NCI-H69 (cell line): ENCODE measurements around the gene CCNT2.
A peak's percentile ranks its signal among the peaks of the same experiment; 100 is the strongest.
"Not testable (repeated sequence)": the region's sequence is repeated elsewhere in the genome, so short reads cannot be mapped to it uniquely, and the experiment has no call there.

Experiments used
- DNase-seq: peaks from one replicate; lab custom pipeline; 2025; lab: John Stamatoyannopoulos, UW

Gene CCNT2

GRCh38 chr2:134919341-134920210 is 954 bp downstream of the CCNT2 start:
- peak; percentile 45 for DNase-seq

GRCh38 chr2:134924912-134925311 is 6.3 kb downstream of the CCNT2 start:
- no peak for DNase-seq

GRCh38 chr2:134926231-134926931 is 7.8 kb downstream of the CCNT2 start:
- DNase-seq: no peak

DNA sequence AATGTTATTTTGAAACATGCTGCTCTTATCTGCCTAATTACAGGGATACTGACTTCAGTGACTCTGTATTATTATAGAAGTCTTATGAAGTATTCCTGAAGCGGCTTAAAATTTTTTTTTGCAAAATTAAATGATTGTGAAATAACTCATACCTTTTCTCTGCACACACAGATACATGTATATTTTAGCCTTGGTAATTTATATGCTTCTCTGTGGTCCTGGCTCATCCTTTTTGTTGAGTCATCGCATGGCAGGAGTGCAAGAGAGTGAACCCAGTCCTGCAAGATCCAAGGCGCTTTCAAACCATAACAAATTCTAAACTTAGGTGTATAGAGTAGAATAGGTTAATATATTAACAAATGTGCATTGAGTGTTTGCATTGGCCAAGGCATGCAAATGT is 8.6 kb downstream of the CCNT2 start:
- DNase-seq: no peak

DNA sequence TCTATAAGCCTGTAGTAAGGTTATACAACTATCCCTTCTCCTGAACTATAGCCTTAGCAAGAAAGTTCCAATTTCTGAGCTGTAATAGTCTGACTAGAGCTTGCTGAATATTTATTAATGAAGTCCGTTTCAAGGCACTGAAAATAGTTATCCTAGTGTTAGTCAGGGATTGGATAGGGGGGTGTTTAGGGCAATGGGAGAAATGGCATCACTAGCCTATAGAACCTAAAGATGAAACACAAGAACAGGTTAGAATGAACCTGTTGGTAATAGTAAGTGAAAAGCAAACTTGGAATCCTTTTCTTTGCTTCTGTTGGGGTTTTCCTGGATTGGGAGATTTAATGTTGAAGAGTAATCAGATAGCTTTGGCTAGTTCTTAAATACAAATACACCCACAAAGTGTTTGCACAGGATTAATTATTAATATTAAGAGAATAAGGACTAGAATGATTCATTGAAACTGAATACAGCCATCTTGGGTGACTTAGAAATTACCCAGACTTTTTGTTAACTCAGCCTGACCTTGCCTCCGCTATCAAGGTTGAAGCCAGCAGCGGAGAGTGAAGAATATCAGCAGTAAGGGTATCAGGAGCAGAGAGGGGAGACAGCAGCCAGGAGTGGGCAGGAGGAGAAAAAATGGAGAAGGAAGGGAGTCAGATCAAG is 14.4 kb downstream of the CCNT2 start:
- no peak for DNase-seq

DNA sequence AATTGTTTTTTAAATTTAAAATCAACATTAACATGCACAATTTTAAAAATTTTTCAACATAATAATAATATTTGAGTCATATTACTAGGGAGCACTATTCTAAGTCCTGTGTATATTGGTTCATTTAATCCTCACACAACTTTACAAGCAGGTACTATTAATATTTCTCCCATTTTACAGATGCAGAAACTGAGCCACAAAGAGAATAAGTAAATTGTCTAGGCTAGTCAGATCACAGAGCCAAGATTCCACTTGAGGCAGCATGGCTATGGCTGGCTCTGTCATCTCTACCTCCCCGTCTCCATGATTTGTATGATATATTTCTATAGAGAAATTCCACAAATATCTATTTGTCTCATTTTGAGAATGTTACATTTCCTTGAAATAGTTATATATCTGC is 15.1 kb downstream of the CCNT2 start:
- DNase-seq: no peak

DNA sequence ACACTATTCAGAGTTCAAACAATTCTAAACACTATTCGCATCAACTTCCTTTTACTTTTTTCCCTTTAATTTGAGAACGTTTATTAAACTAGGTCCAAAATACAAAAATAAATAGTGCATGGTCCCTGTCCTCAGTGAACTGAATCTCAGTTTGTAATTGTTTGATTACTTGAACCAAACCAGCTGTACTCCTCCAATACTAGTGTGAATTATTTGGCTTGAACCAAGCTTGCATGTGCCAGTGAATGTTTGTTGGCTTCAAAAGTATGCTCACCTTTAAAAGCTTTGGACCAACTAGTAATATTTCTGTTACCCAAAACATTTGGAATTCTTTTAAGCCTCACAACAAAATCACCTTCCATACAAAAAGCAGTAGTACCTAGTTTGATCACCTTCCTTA is 15.5 kb downstream of the CCNT2 start:
- DNase-seq: no peak

DNA sequence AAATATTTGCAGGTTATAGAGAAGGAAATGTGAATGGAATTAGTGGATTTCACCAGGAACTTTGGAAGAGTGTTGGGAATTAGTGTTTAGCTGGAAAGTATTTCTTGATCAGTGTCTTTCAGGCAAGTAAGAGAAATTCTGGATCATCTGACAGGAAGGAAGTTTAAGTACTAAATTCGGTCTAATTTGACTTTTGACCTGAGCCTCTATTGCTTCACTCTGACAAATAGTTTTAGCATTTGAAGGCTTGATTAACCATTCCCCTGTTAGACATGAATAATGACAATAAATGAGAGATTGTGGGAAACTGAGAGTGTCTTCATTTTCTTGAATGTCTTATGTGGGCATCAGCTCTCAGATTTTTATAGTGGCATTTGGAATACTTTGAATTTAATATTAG is 16.0 kb downstream of the CCNT2 start:
- DNase-seq: no peak

GRCh38 chr2:134936691-134937090 is 18.1 kb downstream of the CCNT2 start:
- no peak for DNase-seq

GRCh38 chr2:134943540-134943939 is 24.9 kb downstream of the CCNT2 start:
- no peak for DNase-seq

GRCh38 chr2:134944975-134945374 is 26.4 kb downstream of the CCNT2 start:
- DNase-seq: no peak

DNA sequence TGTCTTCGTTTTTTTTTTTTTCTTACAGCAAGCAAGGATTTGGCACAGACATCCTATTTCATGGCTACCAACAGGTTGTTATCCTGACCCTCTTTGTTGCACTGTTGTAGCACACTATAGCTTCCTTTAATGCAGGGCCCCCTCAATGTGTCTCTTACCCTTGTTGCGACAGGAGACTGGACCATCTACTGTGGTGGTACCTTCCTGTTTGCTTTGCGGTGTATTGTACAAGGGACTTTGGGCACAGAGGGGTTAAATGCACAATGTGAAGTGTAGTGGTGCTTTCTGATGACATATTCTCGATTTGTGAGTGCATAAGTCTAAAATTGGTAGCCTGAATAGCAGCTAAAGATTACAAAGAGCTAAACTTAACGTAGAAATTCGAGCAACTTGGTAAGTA is 27.5 kb downstream of the CCNT2 start:
- no peak for DNase-seq

DNA sequence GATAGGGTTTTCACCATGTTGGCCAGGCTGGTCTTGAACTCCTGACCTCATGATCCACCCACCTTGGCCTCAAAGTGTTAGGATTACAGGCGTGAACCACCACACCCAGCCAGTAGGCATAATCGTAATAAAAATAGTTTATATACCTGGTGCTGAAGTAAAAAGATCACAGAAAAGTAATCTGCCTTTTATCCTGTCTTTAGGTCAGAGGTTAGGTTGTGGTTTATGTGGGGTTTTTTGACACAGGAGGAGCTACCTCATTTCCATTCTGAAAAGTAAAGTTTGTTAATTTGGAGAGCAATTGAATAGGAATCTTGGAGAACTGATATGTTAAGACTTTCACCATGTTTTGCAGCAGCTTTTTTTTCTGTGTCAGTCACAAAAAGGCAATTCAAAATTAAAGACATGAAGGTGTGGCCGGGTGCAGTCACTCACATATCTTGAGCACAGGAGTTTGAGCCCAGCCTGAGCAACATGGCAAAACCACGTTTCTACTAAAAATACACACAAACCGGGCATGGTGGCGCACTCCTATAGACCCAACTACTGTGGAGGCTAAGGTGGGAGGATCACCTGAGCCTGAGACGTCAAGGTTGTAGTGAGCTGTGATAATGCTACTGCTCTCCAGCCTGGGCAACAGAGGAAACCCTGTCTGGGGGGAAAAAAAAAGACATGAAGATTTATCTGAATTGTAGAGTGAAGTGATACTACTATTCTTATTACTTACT is 31.5 kb downstream of the CCNT2 start:
- DNase-seq: no peak

GRCh38 chr2:134950886-134951285 is 32.3 kb downstream of the CCNT2 start:
- no peak for DNase-seq

GRCh38 chr2:134952608-134953007 is 34.0 kb downstream of the CCNT2 start:
- no peak for DNase-seq

GRCh38 chr2:134954065-134954464 is 35.4 kb downstream of the CCNT2 start:
- no peak for DNase-seq

- DNase-seq: no peak
Measured at GRCh38 chr2:134955744-134956143, 37.1 kb downstream of the CCNT2 start.

- DNase-seq: no peak
Measured at GRCh38 chr2:134957477-134957876, 38.9 kb downstream of the CCNT2 start.

- DNase-seq: not testable (repeated sequence)
Measured at GRCh38 chr2:134967166-134967565, 48.5 kb downstream of the CCNT2 start.

- no peak for DNase-seq
Measured at GRCh38 chr2:134973241-134974138, 54.9 kb downstream of the CCNT2 start.
